Keratinocyte (primary cell): ENCODE data around the gene MTHFD1L. TPM values are rescaled to one million over a fixed set of nuclear protein-coding genes. Genes with fewer than 3 reads are reported as not detected.

Experiments
- DNase-seq: peaks from one replicate; pipeline ENCODE4 v3.0.0-alpha.2; 2011; ENCODE audit warnings: low read depth, missing footprints, low spot score
- FAIRE-seq: peaks from 2 replicates; lab custom pipeline; 2011; peaks lifted over from hg19 to GRCh38; lab: Jason Lieb, UNC
- H2AFZ ChIP-seq: 2 replicates; pipeline ENCODE4 v1.6.0; 2012; ENCODE audit warnings: low read length, control low read depth, inconsistent platforms; ENCODE audit not compliant: control insufficient read depth
- H3K27ac ChIP-seq: 2 replicates; pipeline ENCODE4 v1.5.1; 2011; ENCODE audit warnings: low read length; ENCODE audit not compliant: control insufficient read depth, insufficient read depth
- H3K27me3 ChIP-seq: 3 replicates; pipeline ENCODE4 v1.6.0; 2011; ENCODE audit warnings: low read length; ENCODE audit not compliant: control insufficient read depth, insufficient read depth; ENCODE audit errors: extremely low read depth
- H3K36me3 ChIP-seq, 2 experiments: 2 replicates in 1 of 2; 3 replicates in 1 of 2; pipeline ENCODE4 v1.5.1; 2011; ENCODE audit warnings: low read length in 2 of 2, mild to moderate bottlenecking in 1 of 2; ENCODE audit not compliant: control insufficient read depth in 2 of 2, insufficient read depth in 2 of 2; ENCODE audit errors: extremely low read depth in 1 of 2
- H3K4me1 ChIP-seq: 3 replicates; pipeline ENCODE4 v1.5.1; 2011; ENCODE audit warnings: low read length; ENCODE audit not compliant: control insufficient read depth, insufficient read depth; ENCODE audit errors: extremely low read depth
- H3K4me2 ChIP-seq: 3 replicates; pipeline ENCODE4 v1.6.0; 2011; ENCODE audit warnings: low read depth, low read length; ENCODE audit not compliant: control insufficient read depth, insufficient read depth; ENCODE audit errors: extremely low read depth
- H3K4me3 ChIP-seq, 3 experiments: fragments of 200-600 bp in 1 of 3; sonication (generic) in 1 of 3; 2 replicates in 2 of 3; 3 replicates in 1 of 3; pipeline ENCODE4 v1.5.1; 2011 to 2016; ENCODE audit warnings: low read length in 3 of 3, mild to moderate bottlenecking in 3 of 3, control low read depth in 2 of 3, inconsistent platforms in 1 of 3, low read depth in 1 of 3, mixed read lengths in 1 of 3, mixed run types in 1 of 3, moderate library complexity in 1 of 3; ENCODE audit not compliant: control insufficient read depth in 2 of 3, insufficient read depth in 2 of 3; ENCODE audit errors: extremely low read depth in 1 of 3
- H3K79me2 ChIP-seq: 2 replicates; pipeline ENCODE4 v1.6.0; 2012; ENCODE audit warnings: low read length; ENCODE audit not compliant: control insufficient read depth, insufficient read depth
- H3K9ac ChIP-seq: 3 replicates; pipeline ENCODE4 v1.6.0; 2011; ENCODE audit warnings: low read length; ENCODE audit not compliant: control insufficient read depth, insufficient read depth; ENCODE audit errors: extremely low read depth
- H3K9me1 ChIP-seq: 3 replicates; pipeline ENCODE4 v1.6.0; 2011; ENCODE audit warnings: low read length; ENCODE audit not compliant: control insufficient read depth, insufficient read depth; ENCODE audit errors: extremely low read depth
- H3K9me3 ChIP-seq: 2 replicates; pipeline ENCODE4 v1.5.1; 2012; ENCODE audit warnings: low read depth, low read length; ENCODE audit not compliant: control insufficient read depth
- H4K20me1 ChIP-seq: 3 replicates; pipeline ENCODE4 v1.6.0; 2011; ENCODE audit warnings: low read length; ENCODE audit not compliant: control insufficient read depth, insufficient read depth; ENCODE audit errors: extremely low read depth
- EZH2 ChIP-seq: IDR thresholded peaks from one replicate; pipeline ENCODE4 v1.6.1; 2012; ENCODE audit warnings: inconsistent platforms, mild to moderate bottlenecking, low read length, moderate library complexity
- dilution Hi-C: fragments of 300-500 bp; cut with MboI; formaldehyde crosslinking; loops from one replicate; pipeline ENCODE4 v1.7.0; 2020; ENCODE audit warnings: low sequenced_read_pairs; ENCODE audit not compliant: extremely low pct_ligation_motif_present
- polyA plus RNA-seq, 5 experiments: library from polyadenylated mRNA; depleted of rRNA in 3 of 5; stranded (reverse) in 3 of 5; stranded (forward) in 1 of 5; unstranded in 1 of 5; fragments of >200 nt; gene quantifications; 1 replicate in 1 of 5; 2 replicates in 3 of 5; 3 replicates in 1 of 5; pipeline versions ENCODE4 v1.2.1 to v1.2.3, GENCODE V29; 2011 to 2012; ENCODE audit warnings: missing spikeins in 2 of 5, low read depth in 1 of 5, low replicate concordance in 1 of 5
- TF ChIP-seq, protein P1 (sequence below), 3 experiments: IDR thresholded peaks in 1 of 3; conservative IDR thresholded peaks in 1 of 3; optimal IDR thresholded peaks in 1 of 3; 2 replicates in 2 of 3; 3 replicates in 1 of 3; pipeline versions ENCODE3 to v1.5.1; 2011; ENCODE audit warnings: low read length in 3 of 3, mild to moderate bottlenecking in 3 of 3, moderate library complexity in 2 of 3, control low read depth in 1 of 3, inconsistent platforms in 1 of 3; ENCODE audit not compliant: insufficient read depth in 2 of 3; ENCODE audit errors: extremely low read depth in 1 of 3

The MTHFD1L gene
- polyA plus RNA-seq, 1 donor (not counting 4 experiments of a cell fraction or from before 2014, with no cell fraction given) = 38.0 TPM

DNA sequence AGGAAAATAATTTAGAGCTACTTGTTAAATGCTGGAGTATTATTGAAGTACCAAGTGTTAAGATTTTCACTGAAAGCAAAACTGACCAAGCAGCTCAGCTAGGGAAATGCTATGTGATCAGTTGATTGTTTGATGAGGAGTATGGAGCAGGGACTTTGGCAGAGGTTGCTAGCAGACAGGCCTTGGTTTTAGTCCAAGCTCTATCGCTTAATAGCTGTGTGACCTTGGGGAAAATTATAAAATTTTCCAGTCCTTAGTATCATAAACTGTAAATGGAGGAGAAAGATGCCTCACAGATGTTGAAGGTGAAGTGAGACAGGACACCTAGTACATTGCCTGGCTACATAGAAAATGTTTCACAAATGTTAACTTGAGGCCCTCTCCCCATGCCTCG, 136.6 kb downstream of the MTHFD1L start:
- Histone ChIP-seq H3K27me3 (no peaks in the 10 kb centered on the region), H3K9ac (no peak overlapping the region), H3K79me2 (no peaks in the 10 kb centered on the region), H4K20me1 (no peaks in the 10 kb centered on the region), H3K27ac (no peak overlapping the region), H3K4me1 (peaks cover 15% of the 10 kb centered on the region), H3K4me3 (no peak overlapping the region), H3K9me1 (no peaks in the 10 kb centered on the region), H3K9me3 (no peaks in the 10 kb centered on the region), H3K36me3 (peaks cover 0 to 11% of the 10 kb centered on the region in 2 experiments), H2AFZ (no peak overlapping the region), H3K4me2 (no peak overlapping the region)
- FAIRE-seq (no peak), DNase-seq (no peak)
- no peak for TF ChIP-seq EZH2
- dilution Hi-C loops = no loop called here

DNA sequence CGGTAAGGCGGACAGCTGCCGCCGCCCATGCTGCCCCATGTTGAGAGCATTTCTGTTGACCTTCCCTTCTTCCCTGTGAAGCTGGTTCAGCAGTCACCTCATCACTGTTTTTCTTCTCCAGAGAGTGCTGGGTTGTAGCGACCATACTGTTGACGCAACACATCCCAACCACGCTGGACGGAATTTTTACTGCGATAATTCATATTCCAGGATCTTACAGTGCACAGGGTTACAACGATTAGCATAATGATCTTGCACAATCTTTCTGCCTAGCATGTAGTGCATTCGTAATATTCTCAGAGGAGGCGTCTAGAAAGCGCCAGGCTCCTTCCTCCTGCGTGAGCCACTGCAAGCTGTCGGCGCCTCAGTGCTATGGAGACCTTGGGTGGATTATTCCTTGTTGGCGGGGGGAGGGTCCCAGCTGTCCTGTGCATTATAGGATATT, 137.0 kb downstream of the MTHFD1L start:
- no peaks in the 10 kb centered on the region for H3K9me1 ChIP-seq
- no peaks in the 10 kb centered on the region for H3K79me2 ChIP-seq
- no peak for FAIRE-seq
- peaks cover 15% of the 10 kb centered on the region for H3K4me1 ChIP-seq
- no peak overlapping the region for H2AFZ ChIP-seq
- DNase-seq = no peak
- H3K36me3 ChIP-seq = peaks cover 0 to 14% of the 10 kb centered on the region in 2 experiments
- TF ChIP-seq, protein P1, sequence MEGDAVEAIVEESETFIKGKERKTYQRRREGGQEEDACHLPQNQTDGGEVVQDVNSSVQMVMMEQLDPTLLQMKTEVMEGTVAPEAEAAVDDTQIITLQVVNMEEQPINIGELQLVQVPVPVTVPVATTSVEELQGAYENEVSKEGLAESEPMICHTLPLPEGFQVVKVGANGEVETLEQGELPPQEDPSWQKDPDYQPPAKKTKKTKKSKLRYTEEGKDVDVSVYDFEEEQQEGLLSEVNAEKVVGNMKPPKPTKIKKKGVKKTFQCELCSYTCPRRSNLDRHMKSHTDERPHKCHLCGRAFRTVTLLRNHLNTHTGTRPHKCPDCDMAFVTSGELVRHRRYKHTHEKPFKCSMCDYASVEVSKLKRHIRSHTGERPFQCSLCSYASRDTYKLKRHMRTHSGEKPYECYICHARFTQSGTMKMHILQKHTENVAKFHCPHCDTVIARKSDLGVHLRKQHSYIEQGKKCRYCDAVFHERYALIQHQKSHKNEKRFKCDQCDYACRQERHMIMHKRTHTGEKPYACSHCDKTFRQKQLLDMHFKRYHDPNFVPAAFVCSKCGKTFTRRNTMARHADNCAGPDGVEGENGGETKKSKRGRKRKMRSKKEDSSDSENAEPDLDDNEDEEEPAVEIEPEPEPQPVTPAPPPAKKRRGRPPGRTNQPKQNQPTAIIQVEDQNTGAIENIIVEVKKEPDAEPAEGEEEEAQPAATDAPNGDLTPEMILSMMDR (optimal IDR thresholded peaks at IDR 0.05 in 1 of 3, IDR thresholded peaks at IDR 0.05 in 1 of 3, conservative IDR thresholded peaks at IDR 0.05 in 1 of 3; ENCODE audit: extremely low read depth in 1 of 3, insufficient read depth in 2 of 3, low read length in 3 of 3) = no peak
- no peak for TF ChIP-seq EZH2
- no peak overlapping the region for H3K9ac ChIP-seq
- H3K27me3 ChIP-seq = no peaks in the 10 kb centered on the region
- dilution Hi-C loops = no loop called here
- H3K4me2 ChIP-seq = no peak overlapping the region
- H3K9me3 ChIP-seq = no peaks in the 10 kb centered on the region
- no peaks in the 10 kb centered on the region for H4K20me1 ChIP-seq
- no peak overlapping the region for H3K27ac ChIP-seq
- H3K4me3 ChIP-seq = no peak overlapping the region
